Measurements from ENCODE around the gene DCAF11. TPM values are rescaled to one million over a fixed set of nuclear protein-coding genes. Genes with fewer than 3 reads are reported as not detected.
A peak's percentile ranks its signal among the peaks of the same experiment; 100 is the strongest.

DCAF11 gene
- total and polyA plus RNA-seq, 2 of the 8 experiments (the other 6 are each of a cell fraction or from before 2014, with no cell fraction given), result 60.4 to 63.6 TPM

DNA sequence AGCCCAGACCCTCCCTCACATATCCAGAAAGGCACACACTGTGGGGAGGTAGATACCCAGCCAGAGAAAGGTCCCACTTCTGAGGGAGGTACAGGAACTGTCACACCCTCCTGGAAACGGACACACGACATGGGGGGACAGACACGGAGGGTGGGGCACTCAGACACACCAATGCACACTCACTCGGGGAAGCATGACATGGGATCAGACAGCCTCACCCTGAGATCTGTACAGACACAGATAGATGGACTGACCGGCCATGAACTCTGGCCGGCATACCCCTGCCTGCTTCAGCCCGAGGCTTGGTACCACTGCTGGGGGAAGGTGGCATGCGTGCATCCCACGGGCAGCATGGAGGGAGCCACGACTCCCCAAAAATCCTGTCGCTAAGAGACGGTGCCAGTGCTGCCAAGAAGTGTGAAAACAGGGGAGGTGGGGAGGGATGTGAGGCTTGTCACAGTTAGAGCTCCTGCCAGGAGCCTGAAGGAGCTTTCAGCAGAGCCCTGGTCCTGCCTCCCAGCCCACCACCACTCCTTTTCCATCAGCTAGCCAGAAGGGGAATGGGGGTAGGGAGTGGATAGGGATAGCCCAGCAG lies 42.6 kb upstream of the DCAF11 start:
- H3K27ac ChIP-seq (ENCODE audit: low read depth, low read length), result no peak overlapping the region
- no peak overlapping the region for H3K9ac ChIP-seq (replicated peaks in 1 of 4; ENCODE audit: extremely low read depth in 1 of 4, low read depth in 3 of 4, low read length in 3 of 4)
- H3K4me2 ChIP-seq (ENCODE audit: insufficient read depth in 1 of 2, low read depth in 2 of 2, low read length in 2 of 2), result no peak overlapping the region
- 0 out of 2 replicates have a peak overlapping the region, but pooled peaks have one; percentile 5 for H2BK12ac ChIP-seq (ENCODE audit: low read depth, low read length)
- H3K79me1 ChIP-seq (ENCODE audit: low read depth, low read length), result no peaks in the 10 kb centered on the region
- H2AFZ ChIP-seq (ENCODE audit: low read length), result no peak overlapping the region
- no peak overlapping the region for H3K14ac ChIP-seq (ENCODE audit: insufficient read length)
- no peak overlapping the region for H4K8ac ChIP-seq (ENCODE audit: extremely low read depth, insufficient read depth, low read length)
- no peak overlapping the region for H3K4ac ChIP-seq (replicated peaks; ENCODE audit: insufficient read length, low read depth, low read length)
- DNase-seq (ENCODE audit: low read depth in 1 of 2, low spot score in 2 of 2), result no peak
- H3K9me3 ChIP-seq (ENCODE audit: insufficient read depth in 2 of 2, low read depth in 1 of 2, low read length in 1 of 2), result no peaks in the 10 kb centered on the region
- H3K79me2 ChIP-seq (ENCODE audit: control insufficient read depth in 1 of 2, insufficient read depth in 2 of 2, low read length in 2 of 2), result no peaks in the 10 kb centered on the region
- no peaks in the 10 kb centered on the region for H3K23me2 ChIP-seq (ENCODE audit: low read depth, low read length)
- H4K91ac ChIP-seq (replicated peaks; ENCODE audit: insufficient read length, low read length), result no peak overlapping the region
- no peak overlapping the region for H4K5ac ChIP-seq (ENCODE audit: insufficient read length, low read depth, low read length)
- no peak overlapping the region for H3K23ac ChIP-seq (ENCODE audit: insufficient read length)
- FAIRE-seq, result no peak
- H2AK5ac ChIP-seq (ENCODE audit: low read depth, low read length), result no peak overlapping the region
- H2BK5ac ChIP-seq (ENCODE audit: low read depth, low read length), result no peak overlapping the region
- no peak overlapping the region for H2BK20ac ChIP-seq (ENCODE audit: low read length)
- peaks cover 0 to 1% (median 0%) of the 10 kb centered on the region in 4 experiments; a peak in 1 of 7 replicates for H3K4me1 ChIP-seq (replicated peaks in 1 of 4; ENCODE audit: control insufficient read depth in 3 of 4, insufficient read depth in 4 of 4, low read length in 3 of 4)
- H3K4me3 ChIP-seq (ENCODE audit: extremely low read depth in 1 of 4, insufficient read depth in 2 of 4, low read depth in 3 of 4, low read length in 4 of 4), result no peak overlapping the region
- no peak overlapping the region for H2BK15ac ChIP-seq (ENCODE audit: low read length)
- no peak overlapping the region for H3K18ac ChIP-seq (ENCODE audit: extremely low read depth, low read length)
- WGBS, 2 experiments (ENCODE audit: extremely low coverage in 1 of 2, insufficient coverage in 1 of 2, insufficient read length in 1 of 2, insufficient replicate concordance in 2 of 2, low coverage in 1 of 2, low lambda C conversion rate in 2 of 2, missing lambda C conversion rate in 1 of 2), result 92% methylated on average over 12 of the region's 12 CpGs; no CpG with 5 or more reads in 1 of the 2 experiments
- no peaks in the 10 kb centered on the region; a peak in 1 of 7 replicates for H3K27me3 ChIP-seq (replicated peaks in 1 of 4; ENCODE audit: control insufficient read depth in 3 of 4, extremely low read depth in 1 of 4, insufficient read depth in 3 of 4, low read length in 3 of 4)
- no peaks in the 10 kb centered on the region for H3K36me3 ChIP-seq (ENCODE audit: control insufficient read depth in 2 of 4, insufficient read depth in 4 of 4, low read length in 3 of 4)
- no peaks in the 10 kb centered on the region for H4K20me1 ChIP-seq (replicated peaks in 1 of 2; ENCODE audit: control insufficient read depth in 1 of 2, insufficient read depth in 2 of 2, low read length in 2 of 2)
- H2BK120ac ChIP-seq (replicated peaks; ENCODE audit: low read depth, low read length), result no peak overlapping the region
- ChIA-PET CTCF (ENCODE audit: partially characterized antibody) (interaction anchor here (0.9 to 23.8 kb wide), 5 partner anchors 10 to 37 kb away, joined by 3 to 316 read pairs (median 9); partner anchors contain the start of gene PCK2), POLR2A (ENCODE audit: partially characterized antibody) (interaction anchor here (1.3 to 27.2 kb wide), 5 partner anchors 10 to 107 kb away, joined by 3 to 626 read pairs (median 5); partner anchors contain the start of gene PCK2)
- no peak overlapping the region for H3K56ac ChIP-seq (replicated peaks; ENCODE audit: insufficient read length, low read depth, low read length)

All from H1 (cell line).